HFF-Myc (cell line): Measurements from ENCODE around the gene MAML2.

Source experiments
- DNase-seq: peaks from one replicate; pipeline ENCODE4 v3.0.0-alpha.2; 2011; ENCODE audit warnings: low read depth; ENCODE audit errors: extremely low read depth
- H3K4me3 ChIP-seq: replicated peaks from 2 replicates; pipeline ENCODE4 v1.5.1; 2011; ENCODE audit warnings: low read depth, mild to moderate bottlenecking, control low read depth, low read length
- TF ChIP-seq, protein P1 (sequence below): IDR thresholded peaks from 2 replicates; pipeline ENCODE4 v1.5.1; 2012; ENCODE audit warnings: mild to moderate bottlenecking, low read depth, low read length, control low read depth; ENCODE audit errors: missing control alignments

The MAML2 gene

DNA sequence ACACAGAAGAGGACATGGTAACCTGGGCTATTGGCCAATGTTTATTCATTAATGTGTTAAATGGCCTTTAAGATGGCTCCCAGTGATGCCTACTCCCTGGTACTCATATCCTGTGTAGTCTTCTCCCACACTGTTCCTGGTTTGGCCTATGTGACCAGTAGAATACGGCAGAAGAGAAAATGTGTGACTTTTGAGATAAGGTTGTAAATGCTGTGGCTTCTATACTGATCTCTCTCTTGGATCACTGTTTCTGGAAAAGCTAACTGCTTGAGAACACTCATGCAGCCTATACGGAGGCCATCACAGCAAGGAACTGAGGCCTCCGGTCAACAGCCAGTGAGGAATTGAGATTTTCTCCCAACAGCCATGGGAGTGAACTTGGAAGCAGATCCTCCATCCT is 24.1 kb downstream of the MAML2 start:
- TF ChIP-seq, protein P1, sequence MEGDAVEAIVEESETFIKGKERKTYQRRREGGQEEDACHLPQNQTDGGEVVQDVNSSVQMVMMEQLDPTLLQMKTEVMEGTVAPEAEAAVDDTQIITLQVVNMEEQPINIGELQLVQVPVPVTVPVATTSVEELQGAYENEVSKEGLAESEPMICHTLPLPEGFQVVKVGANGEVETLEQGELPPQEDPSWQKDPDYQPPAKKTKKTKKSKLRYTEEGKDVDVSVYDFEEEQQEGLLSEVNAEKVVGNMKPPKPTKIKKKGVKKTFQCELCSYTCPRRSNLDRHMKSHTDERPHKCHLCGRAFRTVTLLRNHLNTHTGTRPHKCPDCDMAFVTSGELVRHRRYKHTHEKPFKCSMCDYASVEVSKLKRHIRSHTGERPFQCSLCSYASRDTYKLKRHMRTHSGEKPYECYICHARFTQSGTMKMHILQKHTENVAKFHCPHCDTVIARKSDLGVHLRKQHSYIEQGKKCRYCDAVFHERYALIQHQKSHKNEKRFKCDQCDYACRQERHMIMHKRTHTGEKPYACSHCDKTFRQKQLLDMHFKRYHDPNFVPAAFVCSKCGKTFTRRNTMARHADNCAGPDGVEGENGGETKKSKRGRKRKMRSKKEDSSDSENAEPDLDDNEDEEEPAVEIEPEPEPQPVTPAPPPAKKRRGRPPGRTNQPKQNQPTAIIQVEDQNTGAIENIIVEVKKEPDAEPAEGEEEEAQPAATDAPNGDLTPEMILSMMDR = no peak
- DNase-seq = no peak
- H3K4me3 ChIP-seq = no peak overlapping the region

DNA sequence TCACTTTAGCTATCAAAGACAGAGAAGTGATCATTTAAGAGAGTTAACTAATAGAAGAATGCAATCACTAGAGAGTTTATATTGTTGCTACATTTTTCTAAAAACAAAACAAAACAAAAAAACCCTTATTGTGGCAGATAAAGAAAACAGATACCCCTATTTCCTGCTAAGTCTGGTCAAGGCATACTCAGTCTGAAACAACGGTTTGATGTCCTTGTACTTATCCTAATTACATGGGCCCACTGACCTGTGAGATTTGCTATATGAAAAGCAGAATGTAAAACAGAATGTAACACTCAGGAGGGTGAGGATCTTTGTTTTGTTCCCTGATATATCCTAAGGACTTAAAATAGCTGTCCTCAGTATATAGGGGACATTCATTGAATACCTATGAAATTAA is 24.6 kb downstream of the MAML2 start:
- TF ChIP-seq, protein P1 = no peak
- no peak overlapping the region for H3K4me3 ChIP-seq
- no peak for DNase-seq

DNA sequence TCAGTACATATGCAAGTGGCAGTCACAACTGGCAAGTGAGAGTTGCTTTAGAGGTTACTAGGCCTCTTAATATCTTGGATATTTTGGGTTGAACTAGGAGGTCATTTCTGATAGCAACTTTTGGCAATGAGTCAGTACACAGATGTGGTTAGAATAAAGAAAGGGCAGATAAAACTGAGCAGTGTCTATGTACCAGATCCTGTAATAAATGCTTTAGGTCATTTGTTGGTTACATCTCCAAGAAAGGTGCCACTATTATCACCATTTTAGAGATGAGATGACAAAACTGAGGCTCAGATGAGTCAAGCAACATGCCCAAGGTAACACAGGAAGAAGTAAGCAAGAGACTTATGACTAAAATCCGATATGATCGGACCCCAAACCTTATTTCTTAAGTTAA is 25.0 kb downstream of the MAML2 start:
- DNase-seq = no peak
- no peak overlapping the region for H3K4me3 ChIP-seq
- TF ChIP-seq, protein P1 = no peak

DNA sequence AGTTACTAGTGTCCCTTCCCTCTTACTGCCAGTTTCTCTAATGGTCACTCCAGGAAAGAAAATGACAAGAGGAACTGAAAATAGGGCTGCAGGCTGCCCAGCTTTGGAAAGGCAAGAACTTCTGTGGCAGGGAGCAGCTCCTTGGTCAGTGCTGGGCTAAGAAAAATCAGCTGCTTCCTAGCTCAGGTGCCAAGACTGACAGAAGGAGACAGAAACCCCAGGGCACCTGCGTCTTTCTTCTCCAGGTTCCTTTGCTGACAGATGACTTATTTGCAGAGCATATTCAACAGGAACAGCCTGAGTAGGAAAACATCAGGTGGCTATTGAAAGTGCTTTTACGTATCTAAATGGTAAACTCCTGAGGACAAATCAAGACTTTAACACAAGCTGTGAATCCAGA is 25.4 kb downstream of the MAML2 start:
- TF ChIP-seq, protein P1 = no peak
- no peak overlapping the region for H3K4me3 ChIP-seq
- no peak for DNase-seq

DNA sequence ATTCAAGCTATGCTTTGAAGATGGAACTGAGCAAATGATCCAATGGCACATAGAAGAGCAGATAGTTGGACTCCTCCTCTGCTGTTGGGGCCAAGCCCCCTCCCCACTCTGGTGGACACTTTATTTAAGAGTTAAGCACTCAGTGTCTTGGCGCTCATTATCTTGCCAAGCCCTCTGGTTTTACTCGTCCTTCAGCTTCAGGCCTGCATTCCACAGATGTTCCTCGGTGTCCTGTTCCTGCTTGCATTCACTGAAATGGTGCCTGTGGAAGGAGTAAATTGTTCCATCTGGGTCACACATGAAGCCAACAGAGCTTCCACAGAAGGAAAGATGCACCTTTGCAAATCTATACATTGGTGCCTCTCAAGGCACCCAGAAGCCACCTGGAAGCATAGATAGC is 26.1 kb downstream of the MAML2 start:
- no peak overlapping the region for H3K4me3 ChIP-seq
- no peak for DNase-seq
- TF ChIP-seq, protein P1 = no peak

DNA sequence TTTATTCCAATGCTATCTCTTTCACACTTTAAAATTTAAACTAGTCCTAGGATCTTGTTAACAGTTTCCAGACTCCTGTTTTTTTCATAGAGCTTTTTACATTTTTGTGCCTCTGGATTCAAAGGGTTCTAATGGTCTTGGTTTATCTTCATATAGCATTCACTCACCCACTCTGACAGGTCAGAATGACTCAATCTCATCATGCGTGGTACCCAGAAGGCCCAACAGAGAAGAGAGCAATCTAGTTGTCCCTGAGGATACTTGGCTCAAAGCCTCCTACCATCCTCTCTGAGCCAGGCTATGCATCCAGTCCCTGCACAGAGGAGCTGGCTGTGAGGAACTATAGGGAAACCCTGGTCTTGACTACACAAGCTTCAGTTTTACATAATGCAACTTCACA is 27.5 kb downstream of the MAML2 start:
- no peak for DNase-seq
- TF ChIP-seq, protein P1 = no peak
- H3K4me3 ChIP-seq = no peak overlapping the region

DNA sequence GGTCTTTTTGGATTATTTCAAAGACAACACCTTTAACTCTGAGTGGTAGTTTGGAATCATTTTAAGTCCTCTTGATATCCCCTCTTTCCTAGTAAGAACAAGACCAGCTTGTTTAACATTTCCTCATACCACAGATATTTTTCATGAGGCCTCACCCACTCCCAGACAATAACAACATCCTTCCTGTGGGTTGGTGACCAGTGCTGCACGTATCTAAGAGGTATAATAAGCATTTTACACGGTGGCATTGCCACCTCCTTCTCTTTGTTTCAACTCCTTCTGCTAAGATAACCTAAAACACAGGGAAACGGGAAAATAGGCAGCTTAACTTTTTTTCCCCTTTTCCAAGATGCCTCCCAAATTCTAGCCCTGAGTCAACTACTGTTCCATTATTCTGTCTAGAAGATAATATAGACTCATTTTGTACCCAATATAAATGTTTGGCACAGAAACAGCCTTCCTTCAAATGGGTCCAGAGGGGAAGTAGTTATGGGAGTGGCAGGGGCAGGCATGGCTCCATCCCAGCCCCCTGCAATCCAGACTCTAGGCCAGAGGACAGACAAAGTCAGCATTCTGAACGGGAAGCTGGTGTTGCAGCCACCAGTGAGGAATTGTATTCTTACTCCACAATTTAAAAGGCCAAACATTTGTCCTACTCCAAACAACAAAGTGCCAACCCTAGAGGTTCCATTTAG is 28.5 kb downstream of the MAML2 start:
- no peak for DNase-seq
- H3K4me3 ChIP-seq = no peak overlapping the region

More for the DNA sequence above, 28.5 kb downstream of the MAML2 start:
- TF ChIP-seq, protein P1 = no peak
